GM12878 (cell line): ENCODE measurements around the gene CCNA2. TPM values are rescaled to one million over a fixed set of nuclear protein-coding genes. Genes with fewer than 3 reads are reported as not detected.

Experiments
- BACH1 ChIP-seq: fragments of 450-650 bp; IDR thresholded peaks from 2 replicates; pipeline ENCODE4 v1.6.1; 2017; ENCODE audit warnings: mild to moderate bottlenecking, borderline replicate concordance
- BMI1 ChIP-seq: fragments of 450-650 bp; IDR thresholded peaks from 2 replicates; pipeline ENCODE4 v1.6.1; 2016; ENCODE audit warnings: mild to moderate bottlenecking, moderate library complexity, borderline replicate concordance
- CHD4 ChIP-seq: fragments of 200-600 bp; sonication (generic); IDR thresholded peaks from 2 replicates; pipeline ENCODE4 v1.6.1; 2016; ENCODE audit warnings: mild to moderate bottlenecking
- CTCF ChIP-seq, 3 experiments: IDR thresholded peaks in 2 of 3; conservative IDR thresholded peaks in 1 of 3; 2 replicates each; pipeline ENCODE4 v1.5.1; 2011; ENCODE audit warnings: low read depth in 3 of 3, low read length in 3 of 3, mild to moderate bottlenecking in 3 of 3, control low read depth in 2 of 3, moderate library complexity in 2 of 3, inconsistent platforms in 1 of 3, mixed read lengths in 1 of 3; ENCODE audit not compliant: control insufficient read depth in 2 of 3, insufficient read depth in 1 of 3; ENCODE audit errors: extremely low read depth in 1 of 3
- E2F8 ChIP-seq: fragments of 450-650 bp; IDR thresholded peaks from 2 replicates; pipeline ENCODE4 v1.6.1; 2018; ENCODE audit warnings: mild to moderate bottlenecking, low read depth, moderate library complexity; ENCODE audit not compliant: partially characterized antibody
- ESRRA ChIP-seq: IDR thresholded peaks from 2 replicates; pipeline ENCODE4 v1.6.1; 2012; ENCODE audit warnings: mild to moderate bottlenecking, low read length, improper control_type of control experiment
- FOXM1 ChIP-seq: IDR thresholded peaks from 2 replicates; pipeline ENCODE4 v1.6.1; 2012; ENCODE audit warnings: low read depth, mild to moderate bottlenecking, inconsistent platforms, low read length, moderate library complexity
- HDGF ChIP-seq: fragments of 450-650 bp; IDR thresholded peaks from 2 replicates; pipeline ENCODE4 v1.6.1; 2016; ENCODE audit warnings: antibody characterized with exemption
- KDM1A ChIP-seq: fragments of 200-600 bp; sonication (generic); IDR thresholded peaks from 2 replicates; pipeline ENCODE4 v1.6.1; 2016; ENCODE audit warnings: borderline replicate concordance
- MAX ChIP-seq: IDR thresholded peaks from 2 replicates; pipeline ENCODE4 v1.6.1; 2012; ENCODE audit warnings: low read depth, low read length, improper control_type of control experiment
- NBN ChIP-seq: fragments of 450-650 bp; IDR thresholded peaks from 2 replicates; pipeline ENCODE4 v1.6.1; 2016
- PAX5 ChIP-seq: IDR thresholded peaks from 2 replicates; pipeline ENCODE4 v1.6.1; 2011; ENCODE audit warnings: low read depth, low read length, borderline replicate concordance
- RUNX3 ChIP-seq: IDR thresholded peaks from 2 replicates; pipeline ENCODE4 v1.6.1; 2012; ENCODE audit warnings: low read length, inconsistent platforms
- SMARCA5 ChIP-seq: fragments of 450-650 bp; IDR thresholded peaks from 2 replicates; pipeline ENCODE4 v1.6.1; 2017; ENCODE audit warnings: mild to moderate bottlenecking
- SMC3 ChIP-seq: IDR thresholded peaks from 2 replicates; pipeline ENCODE4 v1.6.1; 2011; ENCODE audit warnings: low read length, improper control_type of control experiment, borderline replicate concordance
- SUPT20H ChIP-seq: IDR thresholded peaks from 2 replicates; pipeline ENCODE4 v1.6.1; 2011; ENCODE audit warnings: low read depth, mild to moderate bottlenecking, low read length, moderate library complexity, borderline replicate concordance; ENCODE audit not compliant: control insufficient read depth
- SUZ12 ChIP-seq: fragments of 200-600 bp; sonication (generic); IDR thresholded peaks from one replicate; pipeline ENCODE4 v1.6.1; 2018; ENCODE audit warnings: antibody characterized with exemption, mild to moderate bottlenecking; ENCODE audit not compliant: unreplicated experiment
- TCF12 ChIP-seq: IDR thresholded peaks from 2 replicates; pipeline ENCODE4 v1.6.1; 2011; ENCODE audit warnings: low read depth, mild to moderate bottlenecking, low read length
- TCF3 ChIP-seq: IDR thresholded peaks from 2 replicates; pipeline ENCODE4 v1.6.1; 2012; ENCODE audit warnings: low read depth, mild to moderate bottlenecking, low read length, borderline replicate concordance; ENCODE audit not compliant: insufficient read depth
- YY1 ChIP-seq: IDR thresholded peaks from 2 replicates; pipeline ENCODE4 v1.6.1; 2011; ENCODE audit warnings: low read depth, mild to moderate bottlenecking, low read length
- ZBED1 ChIP-seq: IDR thresholded peaks from 2 replicates; pipeline ENCODE4 v1.6.1; 2016; ENCODE audit warnings: borderline replicate concordance
- ZNF24 ChIP-seq: fragments of 450-650 bp; IDR thresholded peaks from 2 replicates; pipeline ENCODE4 v1.6.1; 2017; ENCODE audit warnings: antibody characterized with exemption, mild to moderate bottlenecking
- ZSCAN29 ChIP-seq: fragments of 450-650 bp; IDR thresholded peaks from 2 replicates; pipeline ENCODE4 v1.6.1; 2017; ENCODE audit warnings: mild to moderate bottlenecking, moderate library complexity
- polyA plus RNA-seq, 11 experiments: library from polyadenylated mRNA; depleted of rRNA in 4 of 11; unstranded in 6 of 11; stranded (reverse) in 5 of 11; fragments of >200 nt; fragmentation: Nextera tagmentation in 4 of 11; fragmentation: Illumina TruSeq in 1 of 11; extraction: Ambion mirVana in 4 of 11; extraction: Trizol in 1 of 11; gene quantifications; 1 replicate in 1 of 11; 2 replicates in 10 of 11; pipeline versions ENCODE4 v1.2.1 to v1.2.3, GENCODE V29; 2011 to 2016; ENCODE audit warnings: inconsistent platforms in 2 of 11, missing spikeins in 2 of 11, low read depth in 1 of 11
- total RNA-seq, 4 experiments: library from RNA; depleted of rRNA in 3 of 4; stranded (reverse); fragments of >200 nt in 3 of 4; fragmentation: Illumina TruSeq in 1 of 4; extraction: Trizol in 1 of 4; gene quantifications; 2 replicates each; pipeline versions ENCODE4 v1.2.1 to v1.2.3, GENCODE V29; 2013 to 2021
- TF ChIP-seq, protein P1 (sequence below): IDR thresholded peaks from 2 replicates; pipeline ENCODE4 v1.6.1; 2012; ENCODE audit warnings: low read length, inconsistent platforms
- TF ChIP-seq, protein P2 (sequence below): fragments of 450-650 bp; conservative IDR thresholded peaks from 2 replicates; pipeline ENCODE4 v1.6.1; 2017; ENCODE audit warnings: mild to moderate bottlenecking, moderate library complexity

CCNA2 gene
- total and polyA plus RNA-seq, 10 of the 15 experiments (the other 5 are each of a cell fraction or from before 2014, with no cell fraction given): 21.8 to 153 (median 94.5) TPM

DNA sequence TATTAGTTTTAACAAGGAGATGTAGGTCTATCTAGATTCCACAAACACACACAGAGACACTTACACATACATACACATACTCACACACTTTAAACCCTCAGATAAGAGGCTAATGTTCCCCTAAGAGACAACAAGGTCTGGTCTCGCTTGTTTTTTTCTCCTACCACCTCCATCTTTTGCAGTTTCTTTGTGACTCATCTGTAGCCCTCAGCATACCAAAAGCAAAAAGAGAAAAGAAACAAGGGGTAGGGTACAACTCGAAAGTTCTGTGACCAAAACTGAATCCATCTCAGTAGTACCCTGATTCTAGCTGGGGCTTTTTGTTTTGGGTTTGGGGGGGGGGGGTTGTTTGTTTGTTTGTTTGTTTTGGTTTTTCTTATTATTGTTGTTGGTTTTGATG is 34.8 kb downstream of the CCNA2 start (continued):
- TF ChIP-seq E2F8 (no peak), PAX5 (no peak), BMI1 (no peak), RUNX3 (peak; percentile 64), ZSCAN29 (no peak), ESRRA (no peak), FOXM1 (peak; percentile 24; the same call in 1 of the 2 replicates), SMC3 (no peak), YY1 (peak; percentile 44; the same call in 1 of the 2 replicates), NBN (no peak), ZNF24 (no peak), SMARCA5 (no peak), BACH1 (no peak), CHD4 (no peak), TCF3 (no peak), MAX (no peak), KDM1A (no peak), HDGF (no peak), CTCF (IDR thresholded peaks at IDR 0.05 in 2 of 3, conservative IDR thresholded peaks at IDR 0.05 in 1 of 3; ENCODE audit: control insufficient read depth in 2 of 3, extremely low read depth in 1 of 3, insufficient read depth in 1 of 3, low read depth in 3 of 3, low read length in 3 of 3) (no peak), TCF12 (no peak), SUZ12 (no peak), SUPT20H (no peak), ZBED1 (peak; percentile 47; the same call in 1 of the 2 replicates)
- TF ChIP-seq, protein P1, sequence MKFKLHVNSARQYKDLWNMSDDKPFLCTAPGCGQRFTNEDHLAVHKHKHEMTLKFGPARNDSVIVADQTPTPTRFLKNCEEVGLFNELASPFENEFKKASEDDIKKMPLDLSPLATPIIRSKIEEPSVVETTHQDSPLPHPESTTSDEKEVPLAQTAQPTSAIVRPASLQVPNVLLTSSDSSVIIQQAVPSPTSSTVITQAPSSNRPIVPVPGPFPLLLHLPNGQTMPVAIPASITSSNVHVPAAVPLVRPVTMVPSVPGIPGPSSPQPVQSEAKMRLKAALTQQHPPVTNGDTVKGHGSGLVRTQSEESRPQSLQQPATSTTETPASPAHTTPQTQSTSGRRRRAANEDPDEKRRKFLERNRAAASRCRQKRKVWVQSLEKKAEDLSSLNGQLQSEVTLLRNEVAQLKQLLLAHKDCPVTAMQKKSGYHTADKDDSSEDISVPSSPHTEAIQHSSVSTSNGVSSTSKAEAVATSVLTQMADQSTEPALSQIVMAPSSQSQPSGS: no peak; the same call in 1 of the 2 replicates
- TF ChIP-seq, protein P2, sequence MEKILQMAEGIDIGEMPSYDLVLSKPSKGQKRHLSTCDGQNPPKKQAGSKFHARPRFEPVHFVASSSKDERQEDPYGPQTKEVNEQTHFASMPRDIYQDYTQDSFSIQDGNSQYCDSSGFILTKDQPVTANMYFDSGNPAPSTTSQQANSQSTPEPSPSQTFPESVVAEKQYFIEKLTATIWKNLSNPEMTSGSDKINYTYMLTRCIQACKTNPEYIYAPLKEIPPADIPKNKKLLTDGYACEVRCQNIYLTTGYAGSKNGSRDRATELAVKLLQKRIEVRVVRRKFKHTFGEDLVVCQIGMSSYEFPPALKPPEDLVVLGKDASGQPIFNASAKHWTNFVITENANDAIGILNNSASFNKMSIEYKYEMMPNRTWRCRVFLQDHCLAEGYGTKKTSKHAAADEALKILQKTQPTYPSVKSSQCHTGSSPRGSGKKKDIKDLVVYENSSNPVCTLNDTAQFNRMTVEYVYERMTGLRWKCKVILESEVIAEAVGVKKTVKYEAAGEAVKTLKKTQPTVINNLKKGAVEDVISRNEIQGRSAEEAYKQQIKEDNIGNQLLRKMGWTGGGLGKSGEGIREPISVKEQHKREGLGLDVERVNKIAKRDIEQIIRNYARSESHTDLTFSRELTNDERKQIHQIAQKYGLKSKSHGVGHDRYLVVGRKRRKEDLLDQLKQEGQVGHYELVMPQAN: no peak
